Measurements from ENCODE around the gene INTS11. TPM values are rescaled to one million over a fixed set of nuclear protein-coding genes. Genes with fewer than 3 reads are reported as not detected.

INTS11 gene
- total and polyA plus RNA-seq, 4 donors: 26.3 to 40.5 (median 34.5) TPM

- Histone ChIP-seq H3K36me3 (ENCODE audit: control insufficient read depth in 4 of 4, insufficient read depth in 3 of 4, low read depth in 1 of 4, low read length in 3 of 4) (peaks cover 0 to 13% (median 3%) of the 10 kb centered on the region in 4 donors), H3K27me3 (ENCODE audit: control insufficient read depth in 4 of 4, insufficient read depth in 4 of 4, low read length in 3 of 4) (no peaks in the 10 kb centered on the region), H3K9ac (ENCODE audit: low read depth in 1 of 2, low read length in 2 of 2) (no peak overlapping the region), H3K4me1 (ENCODE audit: control insufficient read depth in 4 of 4, insufficient read depth in 4 of 4, low read length in 3 of 4) (peaks cover 18 to 44% (median 34%) of the 10 kb centered on the region in 4 donors), H3K27ac (ENCODE audit: low read depth in 1 of 2, low read length in 2 of 2) (peak overlapping the region; percentile 57 to 95), H3K4me3 (ENCODE audit: low read depth in 1 of 3, low read length in 3 of 3) (peak overlapping the region; percentile 76 to 86 (median 77)), H3K9me3 (ENCODE audit: control insufficient read depth in 4 of 4, low read length in 3 of 4) (no peaks in the 10 kb centered on the region)
- DNase-seq (ENCODE audit: low spot score): no peak
- TF ChIP-seq JUND (IDR thresholded peaks at IDR 0.05) (no peak), FOXA1 (IDR thresholded peaks at IDR 0.05) (no peak), ZBTB33 (IDR thresholded peaks at IDR 0.05) (no peak), TAF1 (conservative IDR thresholded peaks at IDR 0.05) (no peak), RXRA (IDR thresholded peaks at IDR 0.05) (no peak), YY1 (IDR thresholded peaks at IDR 0.05) (no peak), GABPA (IDR thresholded peaks at IDR 0.05 in 1 of 2, conservative IDR thresholded peaks at IDR 0.05 in 1 of 2) (no peak), MAX (IDR thresholded peaks at IDR 0.05) (no peak), HNF4A (conservative IDR thresholded peaks at IDR 0.05) (no peak), EGR1 (IDR thresholded peaks at IDR 0.05; ENCODE audit: low read depth in 2 of 2) (no peak)
- TF ChIP-seq, protein P1, sequence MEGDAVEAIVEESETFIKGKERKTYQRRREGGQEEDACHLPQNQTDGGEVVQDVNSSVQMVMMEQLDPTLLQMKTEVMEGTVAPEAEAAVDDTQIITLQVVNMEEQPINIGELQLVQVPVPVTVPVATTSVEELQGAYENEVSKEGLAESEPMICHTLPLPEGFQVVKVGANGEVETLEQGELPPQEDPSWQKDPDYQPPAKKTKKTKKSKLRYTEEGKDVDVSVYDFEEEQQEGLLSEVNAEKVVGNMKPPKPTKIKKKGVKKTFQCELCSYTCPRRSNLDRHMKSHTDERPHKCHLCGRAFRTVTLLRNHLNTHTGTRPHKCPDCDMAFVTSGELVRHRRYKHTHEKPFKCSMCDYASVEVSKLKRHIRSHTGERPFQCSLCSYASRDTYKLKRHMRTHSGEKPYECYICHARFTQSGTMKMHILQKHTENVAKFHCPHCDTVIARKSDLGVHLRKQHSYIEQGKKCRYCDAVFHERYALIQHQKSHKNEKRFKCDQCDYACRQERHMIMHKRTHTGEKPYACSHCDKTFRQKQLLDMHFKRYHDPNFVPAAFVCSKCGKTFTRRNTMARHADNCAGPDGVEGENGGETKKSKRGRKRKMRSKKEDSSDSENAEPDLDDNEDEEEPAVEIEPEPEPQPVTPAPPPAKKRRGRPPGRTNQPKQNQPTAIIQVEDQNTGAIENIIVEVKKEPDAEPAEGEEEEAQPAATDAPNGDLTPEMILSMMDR (IDR thresholded peaks at IDR 0.05; ENCODE audit: low read depth, low read length, missing input control): no peak
- TF ChIP-seq, protein P2, sequence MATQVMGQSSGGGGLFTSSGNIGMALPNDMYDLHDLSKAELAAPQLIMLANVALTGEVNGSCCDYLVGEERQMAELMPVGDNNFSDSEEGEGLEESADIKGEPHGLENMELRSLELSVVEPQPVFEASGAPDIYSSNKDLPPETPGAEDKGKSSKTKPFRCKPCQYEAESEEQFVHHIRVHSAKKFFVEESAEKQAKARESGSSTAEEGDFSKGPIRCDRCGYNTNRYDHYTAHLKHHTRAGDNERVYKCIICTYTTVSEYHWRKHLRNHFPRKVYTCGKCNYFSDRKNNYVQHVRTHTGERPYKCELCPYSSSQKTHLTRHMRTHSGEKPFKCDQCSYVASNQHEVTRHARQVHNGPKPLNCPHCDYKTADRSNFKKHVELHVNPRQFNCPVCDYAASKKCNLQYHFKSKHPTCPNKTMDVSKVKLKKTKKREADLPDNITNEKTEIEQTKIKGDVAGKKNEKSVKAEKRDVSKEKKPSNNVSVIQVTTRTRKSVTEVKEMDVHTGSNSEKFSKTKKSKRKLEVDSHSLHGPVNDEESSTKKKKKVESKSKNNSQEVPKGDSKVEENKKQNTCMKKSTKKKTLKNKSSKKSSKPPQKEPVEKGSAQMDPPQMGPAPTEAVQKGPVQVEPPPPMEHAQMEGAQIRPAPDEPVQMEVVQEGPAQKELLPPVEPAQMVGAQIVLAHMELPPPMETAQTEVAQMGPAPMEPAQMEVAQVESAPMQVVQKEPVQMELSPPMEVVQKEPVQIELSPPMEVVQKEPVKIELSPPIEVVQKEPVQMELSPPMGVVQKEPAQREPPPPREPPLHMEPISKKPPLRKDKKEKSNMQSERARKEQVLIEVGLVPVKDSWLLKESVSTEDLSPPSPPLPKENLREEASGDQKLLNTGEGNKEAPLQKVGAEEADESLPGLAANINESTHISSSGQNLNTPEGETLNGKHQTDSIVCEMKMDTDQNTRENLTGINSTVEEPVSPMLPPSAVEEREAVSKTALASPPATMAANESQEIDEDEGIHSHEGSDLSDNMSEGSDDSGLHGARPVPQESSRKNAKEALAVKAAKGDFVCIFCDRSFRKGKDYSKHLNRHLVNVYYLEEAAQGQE (IDR thresholded peaks at IDR 0.05): no peak
- under 1% methylated on average over 83 of the region's 83 CpGs for WGBS
These were observed 17.1 kb downstream of the INTS11 start for GRCh38 chr1:1307261-1307922.

- Histone ChIP-seq H3K4me1 (ENCODE audit: control insufficient read depth in 4 of 4, insufficient read depth in 4 of 4, low read length in 3 of 4) (peaks cover 18 to 44% (median 34%) of the 10 kb centered on the region in 4 donors), H3K9me3 (ENCODE audit: control insufficient read depth in 4 of 4, low read length in 3 of 4) (no peaks in the 10 kb centered on the region), H3K27ac (ENCODE audit: low read depth in 1 of 2, low read length in 2 of 2) (peak overlapping the region; percentile 57 to 95), H3K9ac (ENCODE audit: low read depth in 1 of 2, low read length in 2 of 2) (no peak overlapping the region), H3K36me3 (ENCODE audit: control insufficient read depth in 4 of 4, insufficient read depth in 3 of 4, low read depth in 1 of 4, low read length in 3 of 4) (peaks cover 0 to 9% (median 2%) of the 10 kb centered on the region in 4 donors), H3K4me3 (ENCODE audit: low read depth in 1 of 3, low read length in 3 of 3) (peak overlapping the region; percentile 76 to 86 (median 77)), H3K27me3 (ENCODE audit: control insufficient read depth in 4 of 4, insufficient read depth in 4 of 4, low read length in 3 of 4) (no peaks in the 10 kb centered on the region)
- DNase-seq (ENCODE audit: low spot score): no peak
- 30% methylated on average over 27 of the region's 27 CpGs for WGBS
- TF ChIP-seq RAD21 (IDR thresholded peaks at IDR 0.05): no peak
- no peak for TF ChIP-seq FOXA2 (IDR thresholded peaks at IDR 0.05)
- TF ChIP-seq NR2F2 (IDR thresholded peaks at IDR 0.05): no peak
- peak in 1 of 2 donors; percentile 11 for TF ChIP-seq HNF4A (conservative IDR thresholded peaks at IDR 0.05)
- TF ChIP-seq, protein P2 (IDR thresholded peaks at IDR 0.05): no peak
- TF ChIP-seq MAX (IDR thresholded peaks at IDR 0.05): no peak
These were observed 17.7 kb downstream of the INTS11 start for GRCh38 chr1:1306661-1307260.

All from liver (tissue), 9 donors.